LNCaP clone FGC (cell line): ENCODE data around the gene GRM4.

Source experiments
- DNase-seq: peaks from one replicate; pipeline ENCODE4 v3.0.0-alpha.2; 2011; ENCODE audit warnings: low read depth
- H3K4me3 ChIP-seq: 2 replicates; pipeline ENCODE4 v1.5.1; 2011; ENCODE audit warnings: mild to moderate bottlenecking, low read depth, low read length, control low read depth
- TF ChIP-seq, protein P1 (sequence below): IDR thresholded peaks from 2 replicates; pipeline ENCODE4 v1.5.1; 2012; ENCODE audit warnings: mild to moderate bottlenecking; ENCODE audit not compliant: control insufficient read depth, insufficient read depth; ENCODE audit errors: extremely low read depth

GRM4 gene

DNA sequence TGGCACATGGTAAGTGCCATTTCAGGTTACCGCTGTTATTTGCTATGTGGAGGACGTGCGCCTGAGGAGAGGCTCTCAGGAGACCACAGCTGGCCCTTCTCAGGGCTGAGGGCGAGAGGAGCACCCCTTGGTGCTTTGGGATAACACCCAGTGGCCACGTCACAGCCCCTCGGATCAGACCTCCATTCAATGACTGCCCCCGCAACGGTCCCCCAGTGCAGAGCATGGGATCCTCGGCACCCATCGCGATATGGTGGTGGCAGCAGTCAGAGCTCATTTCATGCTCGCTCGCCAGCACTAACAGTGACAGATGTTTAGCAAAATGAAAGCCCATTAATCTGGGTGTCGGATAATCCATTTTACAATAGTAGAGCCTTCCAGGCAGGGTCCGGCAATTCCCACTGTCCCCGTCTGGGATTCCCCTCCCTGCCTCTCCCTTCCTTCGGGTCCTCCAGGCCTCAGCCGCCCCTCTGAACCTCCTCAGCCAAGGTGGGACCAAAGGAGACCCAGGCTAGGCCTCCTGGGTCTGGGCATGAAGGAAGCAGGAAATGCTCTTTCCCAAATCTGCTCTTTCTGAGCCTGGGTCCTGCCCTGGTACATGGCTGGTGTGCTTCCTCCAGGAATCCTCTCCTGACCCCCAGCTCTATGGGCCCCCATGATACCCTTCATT, 117.1 kb downstream of the GRM4 start:
- no peak overlapping the region for H3K4me3 ChIP-seq
- DNase-seq = no peak
- TF ChIP-seq, protein P1, sequence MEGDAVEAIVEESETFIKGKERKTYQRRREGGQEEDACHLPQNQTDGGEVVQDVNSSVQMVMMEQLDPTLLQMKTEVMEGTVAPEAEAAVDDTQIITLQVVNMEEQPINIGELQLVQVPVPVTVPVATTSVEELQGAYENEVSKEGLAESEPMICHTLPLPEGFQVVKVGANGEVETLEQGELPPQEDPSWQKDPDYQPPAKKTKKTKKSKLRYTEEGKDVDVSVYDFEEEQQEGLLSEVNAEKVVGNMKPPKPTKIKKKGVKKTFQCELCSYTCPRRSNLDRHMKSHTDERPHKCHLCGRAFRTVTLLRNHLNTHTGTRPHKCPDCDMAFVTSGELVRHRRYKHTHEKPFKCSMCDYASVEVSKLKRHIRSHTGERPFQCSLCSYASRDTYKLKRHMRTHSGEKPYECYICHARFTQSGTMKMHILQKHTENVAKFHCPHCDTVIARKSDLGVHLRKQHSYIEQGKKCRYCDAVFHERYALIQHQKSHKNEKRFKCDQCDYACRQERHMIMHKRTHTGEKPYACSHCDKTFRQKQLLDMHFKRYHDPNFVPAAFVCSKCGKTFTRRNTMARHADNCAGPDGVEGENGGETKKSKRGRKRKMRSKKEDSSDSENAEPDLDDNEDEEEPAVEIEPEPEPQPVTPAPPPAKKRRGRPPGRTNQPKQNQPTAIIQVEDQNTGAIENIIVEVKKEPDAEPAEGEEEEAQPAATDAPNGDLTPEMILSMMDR = no peak

- no peak for DNase-seq
- H3K4me3 ChIP-seq = no peak overlapping the region
- TF ChIP-seq, protein P1 = no peak
Measured at GRCh38 chr6:34027939-34028441, 117.9 kb downstream of the GRM4 start.

- no peak overlapping the region for H3K4me3 ChIP-seq
- TF ChIP-seq, protein P1 = peak; percentile 88
- DNase-seq = no peak
Measured at GRCh38 chr6:34027445-34027936, 118.4 kb downstream of the GRM4 start.

GRCh38 chr6:34025861-34026260, 120.0 kb downstream of the GRM4 start:
- TF ChIP-seq, protein P1 = no peak
- no peak for DNase-seq
- no peak overlapping the region for H3K4me3 ChIP-seq

DNA sequence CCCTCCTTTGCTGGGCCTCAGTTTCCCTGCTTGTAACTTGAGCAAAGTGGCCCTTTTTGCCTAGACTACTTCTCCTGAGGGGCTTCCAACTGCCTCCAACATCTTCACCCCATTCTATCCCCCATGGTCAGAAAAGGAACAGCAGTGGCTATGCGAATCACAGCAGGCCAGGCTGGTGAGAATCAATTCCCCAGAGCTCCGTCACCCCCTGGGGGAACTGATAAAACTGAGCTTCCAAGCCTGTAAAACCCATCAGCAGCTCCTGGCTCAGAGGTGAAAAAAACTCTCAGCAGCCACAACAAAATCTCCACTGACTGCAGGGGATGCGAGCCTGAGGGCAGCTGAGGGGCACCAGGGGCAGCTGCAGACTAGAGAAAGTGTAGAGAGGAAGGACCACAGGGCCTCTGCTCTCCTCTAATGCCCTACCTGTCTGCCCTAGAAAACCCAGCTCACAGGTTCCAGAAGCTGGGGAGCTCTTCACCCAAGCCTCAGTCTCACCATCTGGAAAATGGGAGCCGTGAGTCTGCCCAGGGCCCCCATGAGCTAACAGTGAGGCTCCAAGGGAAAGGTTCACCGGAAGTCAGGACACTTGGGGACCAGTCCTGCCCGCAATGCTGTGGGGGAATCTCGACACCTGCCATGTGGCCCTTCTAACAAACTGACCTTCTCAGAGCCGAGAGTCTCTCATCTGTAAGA, 120.6 kb downstream of the GRM4 start:
- DNase-seq = no peak
- H3K4me3 ChIP-seq = no peak overlapping the region
- TF ChIP-seq, protein P1 = no peak

DNA sequence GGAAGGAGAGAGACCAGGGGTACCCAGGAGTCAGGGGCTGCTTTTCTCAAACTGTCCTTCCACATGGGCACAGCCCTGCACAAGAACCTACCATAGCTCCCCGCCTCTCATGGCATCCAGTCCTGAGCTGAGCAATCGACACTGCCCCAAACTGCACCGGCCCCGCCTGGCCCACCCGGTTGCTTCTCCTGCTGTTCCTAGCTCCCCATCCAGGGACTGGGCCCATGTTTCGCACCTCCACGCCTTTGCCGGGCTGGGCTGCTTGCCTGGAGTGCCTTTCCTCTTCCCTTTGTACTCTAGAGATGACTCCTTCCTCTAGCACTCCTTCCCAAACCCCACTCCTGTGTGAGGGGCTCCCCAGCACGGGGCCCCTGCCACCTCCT, 123.0 kb downstream of the GRM4 start:
- TF ChIP-seq, protein P1 = no peak
- H3K4me3 ChIP-seq = no peak overlapping the region
- no peak for DNase-seq
